ENCODE measurements around the gene MIOS. TPM values are rescaled to one million over a fixed set of nuclear protein-coding genes. Genes with fewer than 3 reads are reported as not detected.

The MIOS gene
- total and polyA plus RNA-seq, 2 experiments from 2014 or later = 24.0 to 50.8 TPM

GRCh38 chr7:7618410-7618809 lies 51.7 kb downstream of the MIOS start:
- Histone ChIP-seq H3K27me3 (no peaks in the 10 kb centered on the region), H3K4me1 (ENCODE audit: insufficient read depth) (no peaks in the 10 kb centered on the region), H3K79me2 (no peaks in the 10 kb centered on the region), H3K9me2 (replicated peaks; ENCODE audit: insufficient read depth) (no peaks in the 10 kb centered on the region), H3K9me3 (ENCODE audit: low read depth) (no peaks in the 10 kb centered on the region), H3K4me2 (no peak overlapping the region), H3K4me3 (no peak overlapping the region), H3K36me3 (replicated peaks; ENCODE audit: insufficient read depth, low read depth) (no peaks in the 10 kb centered on the region), H3K27ac (no peak overlapping the region), H2AFZ (no peak overlapping the region), H4K20me1 (ENCODE audit: insufficient read depth, poor library complexity, severe bottlenecking) (no peaks in the 10 kb centered on the region)
- TF ChIP-seq EZH2phosphoT487 (IDR thresholded peaks at IDR 0.05; ENCODE audit: low read depth, severe bottlenecking, unreplicated experiment) = no peak
- TF ChIP-seq, protein P1, sequence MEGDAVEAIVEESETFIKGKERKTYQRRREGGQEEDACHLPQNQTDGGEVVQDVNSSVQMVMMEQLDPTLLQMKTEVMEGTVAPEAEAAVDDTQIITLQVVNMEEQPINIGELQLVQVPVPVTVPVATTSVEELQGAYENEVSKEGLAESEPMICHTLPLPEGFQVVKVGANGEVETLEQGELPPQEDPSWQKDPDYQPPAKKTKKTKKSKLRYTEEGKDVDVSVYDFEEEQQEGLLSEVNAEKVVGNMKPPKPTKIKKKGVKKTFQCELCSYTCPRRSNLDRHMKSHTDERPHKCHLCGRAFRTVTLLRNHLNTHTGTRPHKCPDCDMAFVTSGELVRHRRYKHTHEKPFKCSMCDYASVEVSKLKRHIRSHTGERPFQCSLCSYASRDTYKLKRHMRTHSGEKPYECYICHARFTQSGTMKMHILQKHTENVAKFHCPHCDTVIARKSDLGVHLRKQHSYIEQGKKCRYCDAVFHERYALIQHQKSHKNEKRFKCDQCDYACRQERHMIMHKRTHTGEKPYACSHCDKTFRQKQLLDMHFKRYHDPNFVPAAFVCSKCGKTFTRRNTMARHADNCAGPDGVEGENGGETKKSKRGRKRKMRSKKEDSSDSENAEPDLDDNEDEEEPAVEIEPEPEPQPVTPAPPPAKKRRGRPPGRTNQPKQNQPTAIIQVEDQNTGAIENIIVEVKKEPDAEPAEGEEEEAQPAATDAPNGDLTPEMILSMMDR (IDR thresholded peaks at IDR 0.05; ENCODE audit: poor library complexity) = no peak
- DNase-seq (ENCODE audit: low spot score) = no peak
- 86% methylated on average over 1 of the region's 1 CpG for WGBS (ENCODE audit: low lambda C conversion rate, missing lambda C conversion rate)

DNA sequence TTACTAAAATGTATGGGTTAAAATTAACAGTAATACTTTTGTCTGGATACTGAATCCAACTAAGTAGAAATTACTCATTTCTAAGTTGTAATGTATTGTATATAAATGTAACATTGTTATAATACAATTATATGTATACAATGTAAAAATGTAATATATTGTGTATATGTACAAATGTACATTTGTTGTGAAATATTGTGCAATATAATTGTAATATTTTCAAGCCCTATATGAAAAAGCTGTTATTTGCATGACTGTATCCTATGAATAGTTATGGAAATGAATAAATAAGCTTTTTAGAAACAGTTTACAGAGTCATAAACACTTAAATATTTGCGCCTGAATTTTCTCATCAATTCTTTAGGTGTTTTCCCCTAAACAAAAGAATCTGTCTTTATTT lies 53.6 kb downstream of the MIOS start:
- H3K27ac ChIP-seq = no peak overlapping the region
- H3K4me1 ChIP-seq (ENCODE audit: insufficient read depth) = no peaks in the 10 kb centered on the region
- no peaks in the 10 kb centered on the region for H3K9me2 ChIP-seq (replicated peaks; ENCODE audit: insufficient read depth)
- 96% methylated on average over 1 of the region's 1 CpG for WGBS (ENCODE audit: low lambda C conversion rate, missing lambda C conversion rate)
- no peak overlapping the region for H3K4me3 ChIP-seq
- H4K20me1 ChIP-seq (ENCODE audit: insufficient read depth, poor library complexity, severe bottlenecking) = no peaks in the 10 kb centered on the region
- H3K79me2 ChIP-seq = no peaks in the 10 kb centered on the region
- DNase-seq (ENCODE audit: low spot score) = no peak
- H3K36me3 ChIP-seq (replicated peaks; ENCODE audit: insufficient read depth, low read depth) = no peaks in the 10 kb centered on the region
- H2AFZ ChIP-seq = no peak overlapping the region
- TF ChIP-seq, protein P1 (IDR thresholded peaks at IDR 0.05; ENCODE audit: poor library complexity) = no peak
- TF ChIP-seq EZH2 (IDR thresholded peaks at IDR 0.05; ENCODE audit: borderline replicate concordance) (no peak), EZH2phosphoT487 (IDR thresholded peaks at IDR 0.05; ENCODE audit: low read depth, severe bottlenecking, unreplicated experiment) (no peak)
- H3K27me3 ChIP-seq = no peaks in the 10 kb centered on the region
- no peaks in the 10 kb centered on the region for H3K9me3 ChIP-seq (ENCODE audit: low read depth)
- no peak overlapping the region for H3K4me2 ChIP-seq

GRCh38 chr7:7620644-7621210 lies 54.0 kb downstream of the MIOS start:
- H3K79me2 ChIP-seq = no peaks in the 10 kb centered on the region
- no peaks in the 10 kb centered on the region for H3K36me3 ChIP-seq (replicated peaks; ENCODE audit: insufficient read depth, low read depth)
- DNase-seq (ENCODE audit: low spot score) = no peak
- H3K27me3 ChIP-seq = no peaks in the 10 kb centered on the region
- TF ChIP-seq EZH2 (IDR thresholded peaks at IDR 0.05; ENCODE audit: borderline replicate concordance) (no peak), EZH2phosphoT487 (IDR thresholded peaks at IDR 0.05; ENCODE audit: low read depth, severe bottlenecking, unreplicated experiment) (no peak)
- TF ChIP-seq, protein P1 (IDR thresholded peaks at IDR 0.05; ENCODE audit: poor library complexity) = no peak
- no peak overlapping the region for H2AFZ ChIP-seq
- no peaks in the 10 kb centered on the region for H3K4me1 ChIP-seq (ENCODE audit: insufficient read depth)
- no peaks in the 10 kb centered on the region for H3K9me2 ChIP-seq (replicated peaks; ENCODE audit: insufficient read depth)
- no peak overlapping the region for H3K4me3 ChIP-seq
- no peaks in the 10 kb centered on the region for H4K20me1 ChIP-seq (ENCODE audit: insufficient read depth, poor library complexity, severe bottlenecking)
- no peaks in the 10 kb centered on the region for H3K9me3 ChIP-seq (ENCODE audit: low read depth)
- H3K27ac ChIP-seq = no peak overlapping the region
- no peak overlapping the region for H3K4me2 ChIP-seq

DNA sequence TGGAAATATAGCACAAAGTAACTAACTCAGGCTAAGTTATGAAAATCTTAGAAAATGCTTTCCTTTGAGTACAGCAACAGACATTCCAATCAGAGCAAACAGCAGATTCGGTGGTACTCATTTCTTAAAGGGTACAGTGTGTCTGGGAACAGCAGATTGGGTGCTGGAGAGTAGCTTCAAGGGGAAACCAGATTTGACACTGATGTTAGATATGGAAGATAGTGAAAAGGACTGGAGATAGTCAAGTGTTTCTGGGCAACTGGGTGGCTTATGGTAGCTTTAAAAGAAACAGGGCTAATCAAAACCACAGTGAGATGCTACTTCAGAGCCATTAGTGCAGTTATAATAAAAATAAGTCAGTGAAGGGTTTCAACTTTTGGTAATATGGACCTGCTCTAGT lies 61.8 kb downstream of the MIOS start:
- Histone ChIP-seq H3K4me3 (no peak overlapping the region), H3K36me3 (replicated peaks; ENCODE audit: insufficient read depth, low read depth) (no peaks in the 10 kb centered on the region), H3K4me1 (ENCODE audit: insufficient read depth) (no peaks in the 10 kb centered on the region), H3K27ac (no peak overlapping the region), H2AFZ (no peak overlapping the region), H3K9me3 (ENCODE audit: low read depth) (no peaks in the 10 kb centered on the region), H3K4me2 (no peak overlapping the region), H4K20me1 (ENCODE audit: insufficient read depth, poor library complexity, severe bottlenecking) (no peaks in the 10 kb centered on the region), H3K9me2 (replicated peaks; ENCODE audit: insufficient read depth) (no peaks in the 10 kb centered on the region), H3K27me3 (no peaks in the 10 kb centered on the region), H3K79me2 (no peaks in the 10 kb centered on the region)
- TF ChIP-seq, protein P1 (IDR thresholded peaks at IDR 0.05; ENCODE audit: poor library complexity) = no peak
- no peak for TF ChIP-seq EZH2 (IDR thresholded peaks at IDR 0.05; ENCODE audit: borderline replicate concordance)
- TF ChIP-seq EZH2phosphoT487 (IDR thresholded peaks at IDR 0.05; ENCODE audit: low read depth, severe bottlenecking, unreplicated experiment) = no peak
- no peak for DNase-seq (ENCODE audit: low spot score)
- WGBS (ENCODE audit: low lambda C conversion rate, missing lambda C conversion rate) = 75% methylated on average over 1 of the region's 1 CpG

All from hepatocyte (in vitro differentiated cells).